A549 treated with ZK216348 at 1 μM for 4 hours (cell line): Measurements from ENCODE around the gene APBA3. TPM values are rescaled to one million over a fixed set of nuclear protein-coding genes. Genes with fewer than 3 reads are reported as not detected.

Experiments used
- total RNA-seq: library from RNA; stranded (reverse); fragments of 200-300 nt; extraction: Qiagen RNA extraction; gene quantifications from 5 replicates; pipeline ENCODE4 v1.2.3, GENCODE V29; 2022; ENCODE audit warnings: low read depth

APBA3 gene
- total RNA-seq, result 5.0 to 13.9 TPM (median 12.6 TPM) in 5 replicates

DNA sequence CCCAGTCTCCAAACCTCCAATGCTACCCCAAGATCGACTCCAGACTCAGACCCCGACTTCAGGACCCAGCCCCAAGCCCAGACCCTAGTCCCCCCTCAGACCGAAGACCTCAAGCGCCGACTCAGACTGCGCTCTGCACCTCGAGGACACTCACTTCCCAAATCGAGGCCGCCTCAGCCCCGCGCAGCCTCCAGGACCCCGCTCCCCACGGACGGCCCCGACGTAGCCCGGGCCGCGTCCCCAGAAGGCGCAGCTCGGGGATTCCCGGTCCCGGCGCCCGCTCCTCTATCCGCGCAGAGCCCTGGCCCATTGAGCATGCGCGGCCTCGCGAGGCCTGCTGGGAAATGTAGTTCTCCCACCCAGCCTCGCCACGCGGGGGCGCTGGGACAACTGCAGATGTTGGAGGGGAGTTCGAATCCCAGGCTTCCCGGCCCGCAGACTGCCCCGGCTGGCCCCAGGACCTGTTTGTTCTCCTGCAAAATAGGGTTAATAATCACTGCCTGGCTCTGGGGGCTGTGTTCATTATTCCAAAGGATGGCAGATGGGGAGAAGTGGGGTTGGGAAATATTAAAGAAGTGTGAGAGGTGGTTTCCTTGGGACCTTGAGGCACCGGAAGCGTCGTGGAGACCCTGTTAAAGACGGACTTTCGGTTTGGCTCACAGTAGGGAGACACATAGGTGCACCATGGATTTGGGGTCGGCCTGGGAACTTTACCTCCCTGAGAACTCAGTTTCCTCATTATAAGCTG is at the start of gene APBA3:
TSS of gene APBA3 (minus strand) at position 311 of the 748 bp plus-strand sequence. CDS start 1,428 bp downstream, outside the sequence.

DNA sequence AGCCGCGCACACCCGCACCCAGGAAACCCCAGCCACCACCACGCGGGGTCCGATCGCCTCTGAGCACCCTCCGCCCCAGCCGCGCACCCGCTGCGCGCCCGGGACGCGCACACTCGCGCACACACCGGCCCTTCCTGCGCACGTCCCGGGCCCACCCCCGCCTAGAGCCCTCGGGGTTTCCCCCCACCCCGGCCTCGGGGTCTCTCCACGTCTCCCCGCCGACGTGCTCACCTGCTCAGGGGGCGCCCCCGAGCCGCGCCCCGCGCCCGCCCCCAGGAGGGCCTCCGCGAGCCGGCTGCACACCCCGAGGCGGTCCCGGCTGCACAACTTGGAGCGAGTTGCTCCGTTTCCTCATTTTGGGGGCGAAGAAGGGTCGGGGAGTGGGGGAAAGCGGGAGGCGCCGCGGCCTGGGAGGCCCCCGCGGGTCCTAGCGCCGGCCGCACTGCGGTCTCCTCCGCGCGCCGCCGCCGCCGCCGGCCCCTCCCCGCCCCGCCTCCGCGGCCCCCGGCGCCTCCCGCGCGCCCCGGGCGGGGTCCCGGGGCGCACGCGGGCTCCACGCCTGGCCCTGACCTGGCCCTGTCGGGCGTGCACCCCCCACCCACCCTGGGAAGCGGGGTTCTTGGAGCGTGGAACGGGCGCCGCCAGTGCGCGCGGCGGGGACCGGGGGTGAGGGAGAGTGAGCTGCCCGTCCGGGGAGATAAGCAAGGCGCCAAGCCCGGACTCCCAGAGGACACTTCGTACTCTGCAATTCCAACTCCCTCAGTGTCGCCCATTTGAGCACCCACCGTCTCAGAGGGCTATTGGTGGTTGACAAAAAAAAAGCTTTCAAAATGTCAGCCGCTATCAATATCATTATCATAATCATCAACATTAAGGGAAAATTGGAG is 24.7 kb upstream of the APBA3 start, which contains the start of gene MATK:
TSS of gene MATK (minus strand) at position 444 of the 887 bp plus-strand sequence. CDS start 1,246 bp downstream, outside the sequence.

DNA sequence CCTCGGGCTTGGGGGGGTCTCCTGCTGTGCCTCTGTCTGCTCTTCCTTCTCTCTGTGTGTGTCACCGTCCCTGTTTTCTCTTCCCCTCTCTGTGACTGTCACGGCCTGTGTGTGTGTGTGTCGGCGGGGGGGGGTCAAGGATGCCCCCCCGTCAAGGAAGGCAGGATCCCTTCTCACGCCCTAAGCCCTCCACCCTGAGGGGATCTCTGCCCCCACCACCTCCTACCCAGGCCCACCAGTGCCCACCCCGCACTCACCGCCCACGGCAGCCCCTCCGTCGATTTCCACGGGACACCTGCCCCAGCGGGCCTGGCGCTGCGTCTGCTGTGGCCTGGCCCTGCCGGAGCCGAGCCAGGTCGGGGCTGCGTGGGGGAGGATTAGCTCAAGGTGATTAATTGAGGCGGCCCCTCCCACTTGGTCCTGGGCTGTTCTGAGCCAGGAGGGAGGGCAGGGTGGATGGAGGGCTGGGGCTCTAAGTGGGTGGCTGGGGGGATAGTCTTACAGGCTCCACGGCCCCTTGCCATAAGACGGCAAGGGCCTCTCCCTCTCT is 10.5 kb upstream of the APBA3 start, which contains the start of gene RAX2:
TSS of gene RAX2 (minus strand) at position 323 of the 550 bp plus-strand sequence. CDS start 486 bp downstream, outside the sequence.

GRCh38 chr19:3762501-3763459 is 1.3 kb upstream of the APBA3 start, which contains the start of gene MRPL54:
Gene MRPL54 (plus strand): TSS chr19:3762682. CDS start chr19:3762701, 19 bp downstream.

DNA sequence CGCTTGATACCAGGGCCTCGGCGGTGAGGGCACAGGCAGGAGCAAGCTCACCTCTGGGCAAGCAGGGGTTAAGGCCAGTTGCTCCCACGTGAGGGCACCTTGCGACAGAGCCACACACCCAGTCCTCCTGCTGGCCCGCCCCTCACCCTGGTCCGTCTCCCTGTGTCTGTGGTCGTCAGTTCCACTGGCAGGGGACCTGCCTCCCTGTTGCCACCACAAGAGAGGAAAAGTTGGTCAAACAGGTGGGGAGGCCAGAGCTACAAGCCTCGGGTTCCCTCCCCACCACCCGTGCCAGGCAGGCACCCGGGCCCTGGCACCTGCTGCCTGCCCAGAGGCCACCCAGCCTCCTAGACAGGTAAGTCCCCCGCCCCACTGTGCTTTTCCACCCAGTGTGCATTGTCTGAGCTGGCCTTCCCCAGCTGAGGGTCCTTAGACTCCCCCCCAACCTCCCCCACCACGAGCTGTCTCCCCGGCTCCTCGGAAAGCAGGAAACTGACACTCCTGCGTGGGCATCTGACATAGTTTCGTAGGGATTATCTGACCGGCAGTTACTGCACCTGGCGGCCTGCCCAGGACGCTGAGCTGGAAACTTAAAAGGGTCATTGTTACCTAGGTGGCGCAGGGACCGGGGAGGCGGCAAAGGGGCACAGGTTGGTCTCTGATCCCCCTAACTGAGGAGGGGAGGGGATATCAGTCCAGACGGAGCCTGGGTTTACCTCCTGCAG is 53.1 kb downstream of the APBA3 start, which contains the start of gene TJP3:
TSS of gene TJP3 (plus strand) at position 178 of the 725 bp plus-strand sequence. CDS start 20,049 bp downstream, outside the sequence.

Other genes starting within 250 kb of the APBA3 start
- not detected in 5 replicates for gene TEKTIP1, start 222.5 kb downstream of the APBA3 start, total RNA-seq
- gene MFSD12, start 204.1 kb downstream of the APBA3 start, total RNA-seq, result 90.3 to 170 TPM (median 159 TPM) in 5 replicates
- 38.2 to 67.9 TPM (median 66.7 TPM) in 5 replicates for gene HMG20B, start 188.7 kb downstream of the APBA3 start, total RNA-seq
- gene GIPC3, start 176.2 kb downstream of the APBA3 start, total RNA-seq, result 0.16 to 0.27 TPM (median 0.19 TPM) in 5 replicates
- 0.74 to 1.3 TPM (median 0.90 TPM) in 5 replicates for gene TBXA2R, start 154.8 kb downstream of the APBA3 start, total RNA-seq
- gene CACTIN, start 134.9 kb downstream of the APBA3 start, total RNA-seq, result 10.0 to 23.1 TPM (median 19.1 TPM) in 5 replicates
- gene PIP5K1C, start 61.2 kb downstream of the APBA3 start, total RNA-seq, result 6.0 to 16.0 TPM (median 14.2 TPM) in 5 replicates
- gene TJP3, start 53.3 kb downstream of the APBA3 start, total RNA-seq, result 0.22 to 1.1 TPM (median 0.81 TPM) in 5 replicates
- 52.6 to 80.6 TPM (median 66.7 TPM) in 5 replicates for gene MRPL54, start 990 bp upstream of the APBA3 start, total RNA-seq
- not detected in 5 replicates for gene RAX2, start 10.5 kb upstream of the APBA3 start, total RNA-seq
- 0.41 to 2.0 TPM (median 1.0 TPM) in 5 replicates for gene MATK, start 24.7 kb upstream of the APBA3 start, total RNA-seq
- 0.13 to 0.30 TPM (median 0.24 TPM) in 3 of 5 replicates, not detected in the others for gene ZFR2, start 107.3 kb upstream of the APBA3 start, total RNA-seq
- 0.04 to 0.22 TPM (median 0.12 TPM) in 4 of 5 replicates, not detected in the other for gene ATCAY, start 119.0 kb upstream of the APBA3 start, total RNA-seq
- not detected in 5 replicates for gene NMRK2, start 171.4 kb upstream of the APBA3 start, total RNA-seq
- gene DAPK3, start 209.4 kb upstream of the APBA3 start, total RNA-seq, result 36.8 to 52.9 TPM (median 47.1 TPM) in 5 replicates
- gene EEF2, start 223.8 kb upstream of the APBA3 start, total RNA-seq, result 784 to 1,088 TPM (median 1,072 TPM) in 5 replicates
- gene PIAS4, start 246.0 kb upstream of the APBA3 start, total RNA-seq, result 13.4 to 17.1 TPM (median 14.3 TPM) in 5 replicates